Stimulated activated CD4-positive, alpha-beta T cell treated with anti-CD3 and anti-CD28 coated beads, TNF-alpha, amount 100 ng/mL, for 4 hours (primary cell): Measurements from ENCODE around the gene MSMP.

ENCODE experiments used
- DNase-seq, 3 experiments: peaks; one replicate each; pipeline ENCODE4 v3.0.0-alpha.2; 2020; ENCODE audit warnings: low read depth in 3 of 3

The MSMP gene

DNA sequence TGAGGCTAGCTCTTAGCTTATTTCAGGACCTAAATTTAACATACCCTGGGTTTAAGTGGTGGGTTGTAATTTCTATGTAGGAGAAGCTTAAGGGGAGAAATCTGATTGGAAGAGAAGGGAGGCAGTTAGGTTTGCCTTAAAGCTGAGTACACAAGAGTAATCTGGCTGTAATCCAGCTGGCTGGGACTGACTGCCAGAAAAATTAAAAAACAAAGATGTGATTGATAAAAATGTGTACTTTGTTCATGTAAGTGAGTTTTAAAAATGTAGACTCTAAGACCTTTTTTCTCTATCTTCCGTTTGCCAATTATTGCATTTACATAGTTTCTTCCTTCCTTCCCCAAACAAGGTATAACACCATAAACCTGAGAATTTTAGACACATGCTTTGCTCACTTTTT, 17.5 kb upstream of the MSMP start:
- no peak for DNase-seq

DNA sequence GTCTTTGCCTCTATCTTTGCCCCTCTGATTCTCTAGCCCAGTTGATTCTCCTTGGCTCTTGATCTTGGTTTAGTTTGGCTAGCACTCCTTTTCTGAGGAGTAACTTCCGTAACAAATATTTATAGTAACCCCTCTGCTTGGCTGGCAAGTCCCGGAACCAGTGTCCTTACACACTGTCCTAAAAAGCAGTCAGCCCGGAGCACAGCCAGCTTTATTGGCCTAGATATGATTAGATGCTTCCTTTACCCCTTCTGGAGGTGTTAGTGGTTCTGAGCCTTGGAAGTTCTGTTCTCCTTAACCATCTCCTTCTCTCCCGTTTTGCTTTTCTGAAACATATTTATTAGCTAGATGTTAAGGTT, 17.0 kb upstream of the MSMP start:
- DNase-seq = no peak

DNA sequence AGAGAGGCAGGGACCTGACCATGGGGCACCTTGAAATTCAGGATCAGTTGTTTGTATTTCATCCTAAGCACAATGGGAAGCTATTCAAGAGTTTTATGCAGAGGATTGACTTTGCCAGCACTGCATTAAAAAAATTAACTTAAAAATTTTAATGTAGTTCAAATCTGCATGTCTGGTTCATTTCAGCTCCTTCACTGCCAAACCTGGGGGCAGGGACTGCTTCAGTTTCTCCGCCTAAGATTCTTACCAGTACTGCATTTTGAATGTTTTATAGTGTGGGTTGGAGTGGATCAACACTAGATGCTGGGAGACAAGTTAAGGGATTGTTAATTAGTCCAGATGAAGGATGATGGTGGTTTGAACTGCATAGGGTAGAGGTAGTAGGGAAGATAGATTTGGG, 15.7 kb upstream of the MSMP start:
- no peak for DNase-seq

DNA sequence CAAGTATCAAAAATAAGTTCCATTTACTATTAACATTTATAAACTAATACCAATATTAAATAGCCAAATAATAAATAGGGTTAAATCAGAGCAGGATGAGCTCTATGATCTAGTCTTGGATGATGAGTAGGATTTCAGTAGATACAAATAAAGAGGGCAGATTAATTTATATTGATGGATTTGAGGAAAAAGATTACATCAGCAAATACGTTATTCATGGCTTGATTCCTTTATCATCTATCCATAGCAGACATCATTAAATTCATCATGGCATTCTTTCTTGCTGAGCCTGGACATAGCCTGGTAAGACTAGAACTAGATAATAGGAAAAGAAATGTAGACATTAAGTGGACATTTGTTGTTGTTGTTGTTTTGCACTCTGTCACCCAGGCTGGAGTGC, 13.4 kb upstream of the MSMP start:
- DNase-seq = no peak

DNA sequence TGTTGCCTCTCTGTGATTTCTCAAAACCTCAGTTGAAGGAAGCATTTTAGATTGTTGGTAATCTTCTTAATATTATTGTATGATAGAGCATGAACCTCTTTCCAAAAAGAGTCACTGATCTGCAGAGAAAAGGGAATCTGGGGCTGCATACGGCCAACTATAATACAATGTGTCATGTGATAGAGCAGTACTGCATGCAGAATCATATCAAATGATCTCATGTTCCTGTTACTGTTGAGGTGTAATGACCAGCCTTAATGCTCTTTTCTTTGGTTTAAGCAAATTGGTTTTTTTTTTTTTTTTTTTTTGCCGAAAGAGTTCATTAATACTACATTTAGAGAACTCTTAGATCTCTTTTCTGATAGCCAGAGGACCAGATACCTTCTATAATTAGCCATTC, 12.9 kb upstream of the MSMP start:
- DNase-seq = no peak

DNA sequence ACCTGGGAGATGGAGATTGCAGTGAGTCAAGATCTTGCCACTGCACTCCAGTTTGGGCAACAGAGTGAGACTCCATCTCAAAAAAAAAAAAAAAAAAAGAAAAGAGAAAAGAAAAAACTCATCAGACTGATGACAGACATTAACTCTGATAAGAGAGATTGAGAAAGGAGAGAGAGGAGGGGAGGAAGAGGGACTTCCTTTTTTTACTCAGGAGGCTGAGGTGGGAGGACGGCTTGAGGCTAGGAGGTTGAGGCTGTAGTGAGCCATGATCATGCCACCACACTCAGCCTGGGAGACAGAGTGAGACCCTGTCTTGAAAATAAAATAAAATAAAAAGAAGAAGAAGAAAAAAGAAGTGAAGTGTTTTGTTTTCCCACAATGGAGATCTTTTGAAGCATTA, 9.7 kb upstream of the MSMP start:
- no peak for DNase-seq

DNA sequence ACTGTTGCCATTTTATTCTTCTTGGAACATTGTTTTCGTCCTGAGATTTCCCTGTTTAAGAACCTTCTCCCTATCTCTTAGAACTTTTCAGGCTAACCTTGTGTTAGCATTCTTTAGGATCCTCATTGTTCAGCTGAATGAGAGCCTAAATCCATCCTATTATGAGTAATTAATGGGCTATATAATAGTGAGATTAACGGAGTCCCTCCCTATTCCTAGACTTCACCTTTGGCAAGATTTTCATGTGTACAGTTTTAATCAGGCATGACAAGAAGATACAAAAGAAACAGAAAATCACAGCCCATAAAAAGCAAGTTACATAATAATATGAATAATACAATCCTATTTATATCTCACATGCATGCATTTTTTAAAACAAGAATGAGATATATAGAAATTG, 9.1 kb upstream of the MSMP start:
- DNase-seq = no peak

DNA sequence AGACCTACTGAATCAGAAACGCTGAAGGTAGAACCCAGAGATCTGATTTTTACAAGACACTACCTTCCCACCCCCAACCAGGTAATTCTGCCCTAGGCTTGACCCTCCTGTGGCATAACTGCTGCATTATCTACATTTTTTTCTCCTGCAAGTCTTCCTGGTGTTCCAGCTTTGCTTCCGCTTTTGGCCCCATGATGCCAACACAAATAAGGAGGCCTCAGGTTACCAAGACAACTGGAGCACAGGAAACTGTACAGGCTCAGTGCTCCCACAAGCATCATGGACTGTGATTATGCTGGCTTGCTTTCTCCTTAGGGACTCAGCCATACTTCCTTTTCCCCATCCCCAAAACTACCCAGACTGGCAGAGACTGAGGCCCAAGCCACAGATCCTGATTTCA, 6.6 kb upstream of the MSMP start:
- DNase-seq = no peak

DNA sequence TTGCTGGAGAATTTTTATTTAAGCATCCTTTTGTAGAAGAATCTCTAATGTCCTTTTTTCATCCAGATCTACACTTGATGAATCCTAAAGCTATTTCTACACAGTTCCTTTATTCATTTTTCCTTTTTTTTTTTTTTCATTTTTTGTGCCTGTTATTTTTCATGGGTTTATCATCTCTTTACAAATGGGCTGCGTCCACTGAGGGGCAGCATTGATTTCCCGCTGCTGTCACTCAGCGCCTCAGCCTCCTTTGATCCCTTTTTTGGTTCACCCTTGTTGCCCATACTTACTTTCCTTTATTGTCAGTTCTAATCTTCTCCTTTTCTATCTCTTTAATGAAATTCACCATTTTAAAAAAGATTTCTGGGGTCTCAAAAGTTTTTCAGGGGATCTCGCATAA, 5.7 kb upstream of the MSMP start:
- no peak for DNase-seq

DNA sequence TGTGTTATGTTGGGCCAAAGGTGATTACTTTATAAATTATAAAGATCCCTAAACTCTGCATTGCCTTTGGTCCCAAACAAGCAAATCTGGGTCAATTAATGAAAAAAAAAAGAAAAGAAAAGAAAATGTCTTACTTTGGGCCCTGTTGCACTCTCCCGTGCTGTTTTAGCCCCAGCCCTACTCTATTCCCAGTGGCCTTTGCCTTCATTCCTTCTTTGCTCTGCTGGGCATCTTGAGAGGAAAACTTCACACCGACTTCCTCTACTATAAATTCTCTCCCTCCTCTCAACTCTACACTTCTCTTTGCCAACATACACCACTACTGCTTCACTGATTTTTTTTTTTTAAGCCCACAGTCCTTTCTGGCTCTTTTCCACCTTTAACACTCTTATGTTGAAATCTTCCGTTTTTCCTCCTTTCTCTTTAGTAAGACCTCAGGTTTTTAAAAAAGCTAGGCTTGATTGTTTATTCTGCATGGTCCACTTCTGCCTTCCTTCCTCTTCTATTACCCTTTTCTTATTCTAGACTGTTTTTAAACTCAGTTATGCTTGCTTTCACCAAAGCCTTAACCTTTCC, 4.5 kb upstream of the MSMP start:
- no peak for DNase-seq

DNA sequence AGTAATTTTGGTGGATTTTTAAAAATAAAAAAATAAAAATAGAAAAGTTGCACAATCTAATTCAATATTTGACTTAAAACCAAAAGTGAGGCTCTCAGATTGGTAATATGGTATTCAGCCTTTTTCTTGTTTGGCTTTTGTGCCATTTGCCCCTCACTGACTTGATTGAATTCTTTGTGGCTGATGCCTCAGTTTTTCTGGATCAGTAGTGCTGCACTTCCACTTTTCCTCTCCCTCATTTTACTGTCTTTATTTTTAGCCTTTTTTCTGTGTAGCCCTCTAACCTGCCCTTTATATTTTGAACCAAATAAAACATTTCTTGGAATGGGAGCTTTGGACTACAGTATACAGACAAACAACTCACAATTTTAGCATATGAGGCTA, 3.8 kb upstream of the MSMP start:
- no peak for DNase-seq

DNA sequence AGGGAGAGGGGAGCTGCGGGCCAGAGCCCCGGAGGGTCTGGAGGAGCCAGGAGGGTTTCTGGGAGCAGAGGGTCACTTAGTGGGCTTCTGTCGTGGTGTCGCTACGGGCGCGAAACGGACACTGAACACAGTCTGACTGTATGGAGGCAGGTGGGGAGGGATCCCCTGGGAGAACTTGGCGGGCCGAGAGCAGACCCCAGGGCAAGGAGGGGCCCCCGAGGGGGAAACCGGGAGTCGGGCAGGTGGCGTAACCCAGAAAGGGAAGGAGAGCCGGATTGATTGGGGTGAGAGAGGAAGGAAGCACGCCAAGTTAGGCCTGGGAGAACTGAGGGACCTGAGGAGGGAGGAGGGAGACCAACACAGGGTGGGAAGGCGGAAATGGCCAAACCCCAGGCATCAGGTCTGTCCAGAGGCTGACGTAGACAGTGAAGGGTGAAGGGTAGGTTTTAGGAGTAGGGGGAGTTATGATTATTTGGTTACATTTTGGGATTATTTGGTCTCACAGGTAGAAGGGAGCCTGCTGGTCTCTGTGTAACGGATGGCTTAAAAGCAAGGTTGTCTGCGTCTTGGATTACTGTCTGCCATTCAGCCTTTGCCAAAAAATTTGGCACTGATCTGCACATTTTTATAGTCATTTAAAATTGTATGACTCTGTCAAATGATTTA, 3.3 kb upstream of the MSMP start:
- DNase-seq = no peak

DNA sequence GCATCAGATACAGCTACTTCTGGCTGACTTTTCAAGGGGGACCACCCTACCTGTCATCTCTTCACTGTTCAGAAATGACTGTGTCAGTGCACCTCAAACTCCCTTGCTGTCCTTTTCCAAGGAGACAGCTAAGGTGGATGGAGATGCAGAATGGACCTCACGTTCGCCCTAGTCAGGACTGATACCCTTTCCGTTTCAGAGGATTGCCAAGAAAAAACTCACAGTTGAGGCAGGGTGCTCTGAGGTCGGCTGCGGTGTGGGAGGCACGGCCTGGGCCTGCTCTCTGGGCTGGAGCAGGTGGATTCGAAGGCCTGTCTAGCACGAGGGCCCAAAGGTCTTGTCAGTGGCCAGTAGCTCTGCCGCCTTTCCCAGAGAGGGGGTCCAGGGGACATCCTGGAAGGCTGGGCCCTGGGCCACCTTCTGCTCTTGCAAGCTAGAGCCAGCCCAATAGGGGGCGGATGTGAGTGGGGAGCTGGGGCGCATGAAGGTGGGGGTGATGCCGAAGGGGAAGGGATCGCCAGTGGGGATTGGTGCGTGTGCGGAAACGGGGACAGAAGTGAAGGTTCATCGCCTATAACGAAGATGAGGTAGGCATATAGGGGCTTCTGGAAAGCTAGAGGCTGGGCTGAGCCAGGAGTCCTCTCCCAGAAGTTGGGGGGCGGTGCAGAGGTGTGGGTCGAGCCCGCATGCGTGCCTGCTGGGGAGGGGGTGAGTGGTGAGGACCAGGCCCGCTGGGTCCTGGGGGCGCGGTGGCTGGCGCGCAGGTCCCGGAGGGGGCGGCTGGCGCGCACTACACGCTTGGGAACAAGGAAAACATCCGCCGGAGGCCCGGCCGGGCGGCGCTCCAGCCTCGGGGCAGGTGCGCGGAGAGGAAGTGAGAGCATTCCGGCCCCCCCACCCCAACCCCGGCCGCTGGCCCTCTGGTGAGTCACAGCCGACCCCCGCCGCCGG, 2.5 kb upstream of the MSMP start:
- peak; percentile 62 to 69 (median 63) for DNase-seq

DNA sequence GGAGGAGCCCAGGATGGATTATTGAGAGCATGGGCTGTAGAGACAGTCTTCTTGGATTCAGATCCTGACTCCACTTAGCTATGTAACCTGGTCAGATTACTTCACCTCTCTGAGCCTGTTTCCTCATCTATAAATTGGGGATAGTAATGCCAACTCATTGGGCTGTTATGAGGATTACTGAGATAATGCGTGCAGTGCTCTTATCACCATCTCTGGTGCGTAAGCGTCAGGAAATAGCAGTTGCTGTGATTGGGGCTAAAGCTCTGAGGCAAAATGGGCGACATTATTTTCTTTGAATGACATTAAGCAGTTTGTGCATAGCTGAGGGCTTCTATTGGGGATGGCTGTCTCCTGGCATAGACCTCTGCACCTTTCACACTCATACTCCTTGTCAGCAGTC, 995 bp upstream of the MSMP start:
- no peak for DNase-seq

DNA sequence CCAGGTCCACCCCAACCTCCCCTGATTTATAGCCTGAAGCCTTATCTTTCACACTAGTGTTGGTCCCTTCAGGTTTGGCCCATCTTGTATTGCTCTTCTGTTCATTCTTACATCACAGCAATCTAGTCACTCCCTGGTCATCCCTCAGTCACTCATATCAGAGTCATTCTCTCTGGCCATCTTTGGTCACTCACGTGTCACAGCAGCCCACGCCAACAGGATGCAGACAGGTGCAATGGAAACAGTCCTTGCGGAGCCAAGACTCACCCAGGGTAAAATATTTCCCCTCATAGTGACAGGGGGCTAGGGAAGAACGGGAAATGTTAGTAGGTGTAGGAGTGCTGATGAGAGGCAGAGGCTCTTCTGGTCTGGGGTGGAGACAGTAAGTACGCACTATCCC, 610 bp downstream of the MSMP start:
- DNase-seq = no peak

DNA sequence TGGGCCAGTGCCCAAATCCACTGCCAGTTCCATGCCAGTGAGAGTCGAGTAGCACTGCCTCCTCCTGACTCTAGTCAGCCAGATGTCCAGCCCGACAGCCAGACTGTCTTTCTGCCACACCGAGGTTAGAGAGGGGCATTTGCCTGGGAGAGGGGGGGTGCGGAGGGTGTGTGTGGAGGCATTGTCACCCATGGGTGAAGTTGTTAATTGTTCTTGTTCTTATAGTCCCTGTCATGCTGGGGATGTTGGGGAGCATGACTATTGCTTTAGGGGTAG, 3.9 kb downstream of the MSMP start:
- DNase-seq = no peak

DNA sequence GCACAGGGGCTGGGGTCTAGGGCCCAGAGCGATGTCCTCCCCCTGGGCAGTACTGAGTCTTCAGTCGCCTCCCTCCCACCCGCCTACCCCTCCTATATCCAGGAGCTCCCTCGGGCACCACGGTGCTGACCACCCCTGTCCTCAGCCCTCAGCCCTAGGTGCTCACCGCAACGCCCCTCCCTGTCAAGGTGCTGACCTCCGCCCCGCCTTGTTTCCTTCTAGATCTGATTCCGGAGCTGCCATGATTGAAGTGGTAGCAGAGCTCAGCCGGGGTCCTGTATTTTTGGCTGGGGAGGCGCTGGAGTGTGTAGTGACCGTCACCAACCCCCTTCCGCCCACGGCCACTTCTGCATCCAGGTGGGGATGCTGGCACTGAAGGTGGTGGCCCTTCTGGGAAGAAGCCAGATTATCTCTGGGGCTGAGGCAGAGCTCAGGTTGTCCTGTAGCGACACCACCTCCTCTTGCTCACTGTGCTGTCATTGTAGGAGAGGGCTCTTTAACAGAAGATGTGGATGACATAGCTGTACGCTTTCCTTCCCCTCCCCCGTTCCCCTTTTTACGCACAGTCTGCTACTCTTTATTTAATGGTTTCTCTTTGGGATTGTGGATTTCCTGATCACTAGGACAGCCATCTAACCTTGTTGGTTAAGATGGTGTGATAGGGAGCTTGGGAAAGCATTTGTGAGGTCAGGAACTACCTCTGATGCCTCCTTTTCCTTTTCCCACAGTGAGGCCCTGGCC, 4.4 kb downstream of the MSMP start:
- DNase-seq = peak in 1 of 3 experiments; percentile 27

DNA sequence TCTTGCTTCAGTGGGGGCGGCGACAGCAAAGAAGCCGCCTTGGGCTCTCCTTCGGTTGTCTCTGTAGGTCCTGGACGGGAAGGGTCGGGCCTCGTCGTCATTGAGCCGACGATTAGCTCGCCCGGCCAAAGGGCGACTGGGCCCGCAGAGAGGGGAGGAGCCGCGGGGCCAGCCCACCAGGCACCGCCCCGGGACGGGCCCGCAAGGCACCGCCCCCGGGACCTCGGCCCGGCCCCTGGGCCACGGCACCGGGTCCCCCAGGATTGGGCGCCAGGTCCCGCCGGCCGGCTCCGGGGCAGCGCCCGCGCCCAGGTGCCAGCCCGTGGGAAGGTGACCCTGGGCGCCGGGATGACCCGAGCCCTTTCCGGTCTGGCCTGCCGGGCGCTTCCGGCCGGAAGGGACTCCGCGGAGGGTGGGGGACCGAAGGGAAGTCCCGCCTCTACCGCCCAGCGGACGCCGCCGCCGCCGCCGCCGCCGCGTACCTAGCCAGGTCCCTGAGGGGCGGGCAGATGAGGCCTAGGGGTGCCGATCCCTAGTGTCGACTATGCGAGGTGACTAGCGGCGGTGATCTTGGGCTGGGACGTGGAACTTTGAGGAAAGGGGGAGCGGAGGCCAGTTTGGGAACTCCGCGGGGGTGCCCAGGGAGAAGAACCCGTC, 5.1 kb downstream of the MSMP start, which contains the start of the genes GBA2 and RGP1:
TSS of gene GBA2 (minus strand) at position 371 of the 657 bp plus-strand sequence. CDS start 524 bp downstream, outside the sequence.
TSS of gene RGP1 (plus strand) at position 430 of the 657 bp plus-strand sequence. CDS start 469 bp downstream, outside the sequence.
- DNase-seq = peak in 2 of 3 experiments; percentile 29 to 49

DNA sequence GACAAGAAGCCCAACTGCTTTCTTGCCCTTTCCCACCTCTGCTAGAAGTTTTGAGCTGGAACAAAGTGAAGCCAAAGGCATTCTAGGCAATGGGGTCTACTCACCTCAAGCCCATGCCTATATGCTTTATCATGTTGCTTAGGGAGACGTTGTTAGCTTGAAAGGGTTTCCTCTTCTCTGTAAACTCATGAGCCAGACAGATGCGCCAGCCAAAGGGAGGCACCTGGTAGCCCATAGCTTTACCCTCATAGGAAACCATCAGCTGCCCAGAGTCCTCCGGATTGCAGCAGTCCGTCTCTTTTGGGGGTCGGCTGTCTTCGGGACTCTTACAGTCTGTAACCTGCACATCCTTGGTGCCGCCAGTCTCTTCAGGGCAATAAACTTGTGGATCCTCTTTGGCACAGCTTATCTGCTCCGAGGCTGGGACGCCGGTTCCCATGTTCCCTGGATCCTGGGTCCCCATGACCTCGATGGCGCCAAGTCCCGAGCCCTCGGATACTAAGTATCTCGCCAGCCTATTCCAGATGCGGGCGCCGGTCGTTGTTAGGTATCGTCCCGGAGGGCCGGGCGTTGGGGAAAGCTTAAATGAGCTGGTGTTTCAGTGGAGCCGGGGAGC, 5.7 kb downstream of the MSMP start:
- DNase-seq = no peak

DNA sequence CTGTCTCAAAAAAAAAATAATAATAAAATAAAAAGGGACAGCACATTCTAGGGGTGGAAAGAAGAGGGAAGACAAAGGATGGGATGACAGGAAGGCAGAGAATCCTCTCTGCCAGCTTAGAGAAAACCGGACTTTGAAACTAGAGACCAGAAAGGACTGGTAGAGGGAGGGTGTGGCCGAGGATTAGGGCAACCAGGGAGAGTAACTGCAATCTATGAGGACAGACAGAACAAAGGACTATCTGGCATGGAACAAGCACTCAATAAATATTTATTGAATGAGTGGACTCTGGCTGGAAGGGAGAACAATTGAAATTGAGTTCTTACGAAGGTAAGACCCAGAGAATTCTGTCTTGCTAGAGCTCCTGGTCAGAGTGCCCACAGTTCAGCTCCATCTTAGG, 7.5 kb downstream of the MSMP start:
- DNase-seq = no peak

DNA sequence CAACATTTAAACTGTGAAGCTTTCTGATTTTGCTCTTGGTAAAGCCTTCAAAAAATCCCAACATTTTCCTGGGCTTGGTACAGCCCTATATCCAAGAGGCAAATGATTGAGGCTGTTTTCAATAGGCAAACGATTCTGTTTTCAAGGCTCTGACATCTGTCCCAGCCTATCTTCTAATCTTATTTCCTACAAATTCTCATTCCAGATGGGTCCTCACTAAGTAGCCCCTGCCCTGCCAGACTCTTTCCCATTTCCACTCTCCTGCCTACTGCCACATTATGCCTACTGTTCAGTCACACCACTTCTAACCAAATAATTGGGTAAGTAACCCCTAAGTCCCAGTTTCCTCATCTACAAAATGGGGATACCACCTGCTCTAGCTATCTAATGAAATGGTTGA, 8.5 kb downstream of the MSMP start:
- no peak for DNase-seq
